ENCODE results near the gene PAXIP1.

DNA sequence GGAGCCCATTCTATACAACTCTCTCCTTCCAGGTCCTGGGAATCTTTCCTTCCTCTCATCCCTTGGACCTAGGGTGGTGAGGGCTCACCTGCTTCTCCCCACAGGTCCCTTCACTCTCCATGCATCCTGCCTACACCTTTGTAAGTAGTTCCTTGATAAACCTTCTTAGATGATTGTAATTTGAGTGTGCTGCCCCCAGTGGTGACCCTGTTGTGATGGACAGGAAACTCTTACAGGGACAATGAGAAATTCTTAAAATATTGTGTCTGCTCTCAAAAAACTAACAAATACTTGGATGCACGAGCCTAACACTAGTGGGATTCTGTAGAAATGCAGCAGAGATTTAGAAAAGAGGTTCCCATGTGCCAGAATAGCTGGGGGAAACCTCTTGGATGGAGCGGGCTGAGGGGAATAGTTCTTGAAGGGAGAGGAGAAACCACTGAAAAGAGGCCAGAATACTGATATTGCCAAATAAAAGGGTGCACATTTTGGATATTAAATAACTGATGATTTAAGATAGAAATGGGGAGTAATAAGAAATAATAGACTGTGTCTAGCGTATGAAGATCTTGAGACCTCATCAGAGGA is 6.7 kb upstream of the PAXIP1 start:
- TF ChIP-seq CTCF (IDR thresholded peaks at IDR 0.05) (peak in 6 of 7 experiments; percentile 19 to 35 (median 24)), POLR2A (IDR thresholded peaks at IDR 0.05) (no peak)
